ENCODE measurements around the gene NUFIP2.

NUFIP2 gene

GRCh38 chr17:29263916-29264315 lies 30.0 kb downstream of the NUFIP2 start:
- Histone ChIP-seq H3K27me3 (ENCODE audit: control insufficient read depth in 3 of 3, insufficient read depth in 3 of 3, low read depth in 1 of 3, low read length in 3 of 3) (no peaks in the 10 kb centered on the region), H2BK5ac (ENCODE audit: low read length) (no peak overlapping the region), H4K8ac (ENCODE audit: low read depth, low read length) (no peak overlapping the region), H3K4me2 (ENCODE audit: insufficient read depth, low read length, poor library complexity, severe bottlenecking) (no peak overlapping the region), H2BK12ac (ENCODE audit: low read length) (no peak overlapping the region), H3K14ac (ENCODE audit: low read length) (no peak overlapping the region), H3K79me1 (ENCODE audit: low read depth, low read length) (no peaks in the 10 kb centered on the region), H2BK15ac (ENCODE audit: low read length) (no peak overlapping the region), H3K4me3 (ENCODE audit: low read length in 2 of 2) (no peak overlapping the region), H2BK120ac (ENCODE audit: low read depth, low read length) (no peak overlapping the region), H3K23ac (ENCODE audit: low read depth, low read length, poor library complexity) (no peak overlapping the region), H3K4me1 (ENCODE audit: control insufficient read depth in 2 of 2, insufficient read depth in 1 of 2, low read depth in 1 of 2, low read length in 2 of 2) (no peaks in the 10 kb centered on the region), H4K91ac (ENCODE audit: low read depth, low read length, poor library complexity) (no peak overlapping the region), H2AFZ (ENCODE audit: low read length) (no peak overlapping the region), H3K36me3 (replicated peaks in 1 of 2; ENCODE audit: control insufficient read depth in 2 of 2, insufficient read depth in 2 of 2, low read length in 2 of 2) (peaks cover 12 to 94% of the 10 kb centered on the region in 2 donors), H2AK5ac (ENCODE audit: low read depth, low read length) (no peak overlapping the region), H3K4ac (ENCODE audit: low read length) (no peak overlapping the region), H3K27ac (replicated peaks; ENCODE audit: low read length) (no peak overlapping the region), H3K9ac (ENCODE audit: low read depth, low read length, poor library complexity) (no peak overlapping the region), H3K18ac (ENCODE audit: low read length) (no peak overlapping the region), H3K9me3 (replicated peaks in 1 of 2; ENCODE audit: control insufficient read depth in 2 of 2, insufficient read depth in 1 of 2, low read depth in 1 of 2, low read length in 2 of 2) (no peaks in the 10 kb centered on the region)
- no CpG with 5 or more reads among the region's 5 CpGs for WGBS, 2 donors (ENCODE audit: extremely low coverage in 2 of 2, insufficient read length in 2 of 2, insufficient replicate concordance in 1 of 2)
- no peak for DNase-seq (ENCODE audit: low spot score)

- H3K27ac ChIP-seq (replicated peaks; ENCODE audit: low read length), result no peak overlapping the region
- no peak overlapping the region for H2AK5ac ChIP-seq (ENCODE audit: low read depth, low read length)
- peaks cover 3 to 83% of the 10 kb centered on the region in 2 donors for H3K36me3 ChIP-seq (replicated peaks in 1 of 2; ENCODE audit: control insufficient read depth in 2 of 2, insufficient read depth in 2 of 2, low read length in 2 of 2)
- H3K9ac ChIP-seq (ENCODE audit: low read depth, low read length, poor library complexity), result no peak overlapping the region
- H2AFZ ChIP-seq (ENCODE audit: low read length), result no peak overlapping the region
- no peak overlapping the region for H2BK5ac ChIP-seq (ENCODE audit: low read length)
- no peak overlapping the region for H2BK120ac ChIP-seq (ENCODE audit: low read depth, low read length)
- H3K4ac ChIP-seq (ENCODE audit: low read length), result no peak overlapping the region
- no peaks in the 10 kb centered on the region for H3K9me3 ChIP-seq (replicated peaks in 1 of 2; ENCODE audit: control insufficient read depth in 2 of 2, insufficient read depth in 1 of 2, low read depth in 1 of 2, low read length in 2 of 2)
- H4K8ac ChIP-seq (ENCODE audit: low read depth, low read length), result no peak overlapping the region
- H3K18ac ChIP-seq (ENCODE audit: low read length), result no peak overlapping the region
- no peak overlapping the region for H3K4me2 ChIP-seq (ENCODE audit: insufficient read depth, low read length, poor library complexity, severe bottlenecking)
- no peak for DNase-seq (ENCODE audit: low spot score)
- WGBS, 2 donors (ENCODE audit: extremely low coverage in 2 of 2, insufficient read length in 2 of 2, insufficient replicate concordance in 1 of 2), result no CpG with 5 or more reads among the region's 3 CpGs
- no peak overlapping the region for H3K23ac ChIP-seq (ENCODE audit: low read depth, low read length, poor library complexity)
- no peak overlapping the region for H3K4me3 ChIP-seq (ENCODE audit: low read length in 2 of 2)
- no peak overlapping the region for H2BK15ac ChIP-seq (ENCODE audit: low read length)
- no peak overlapping the region for H2BK12ac ChIP-seq (ENCODE audit: low read length)
- no peak overlapping the region for H4K91ac ChIP-seq (ENCODE audit: low read depth, low read length, poor library complexity)
- no peaks in the 10 kb centered on the region for H3K79me1 ChIP-seq (ENCODE audit: low read depth, low read length)
- no peaks in the 10 kb centered on the region for H3K4me1 ChIP-seq (ENCODE audit: control insufficient read depth in 2 of 2, insufficient read depth in 1 of 2, low read depth in 1 of 2, low read length in 2 of 2)
- no peak overlapping the region for H3K14ac ChIP-seq (ENCODE audit: low read length)
- no peaks in the 10 kb centered on the region for H3K27me3 ChIP-seq (ENCODE audit: control insufficient read depth in 3 of 3, insufficient read depth in 3 of 3, low read depth in 1 of 3, low read length in 3 of 3)
Observed at GRCh38 chr17:29257756-29258155, 36.2 kb downstream of the NUFIP2 start.

GRCh38 chr17:29256735-29257466 lies 37.0 kb downstream of the NUFIP2 start:
- no peak for DNase-seq (ENCODE audit: low spot score)
- H3K14ac ChIP-seq (ENCODE audit: low read length), result no peak overlapping the region
- H2BK15ac ChIP-seq (ENCODE audit: low read length), result no peak overlapping the region
- H3K9me3 ChIP-seq (replicated peaks in 1 of 2; ENCODE audit: control insufficient read depth in 2 of 2, insufficient read depth in 1 of 2, low read depth in 1 of 2, low read length in 2 of 2), result no peaks in the 10 kb centered on the region
- H2BK5ac ChIP-seq (ENCODE audit: low read length), result no peak overlapping the region
- no peak overlapping the region for H2AK5ac ChIP-seq (ENCODE audit: low read depth, low read length)
- peaks cover 3 to 74% of the 10 kb centered on the region in 2 donors for H3K36me3 ChIP-seq (replicated peaks in 1 of 2; ENCODE audit: control insufficient read depth in 2 of 2, insufficient read depth in 2 of 2, low read length in 2 of 2)
- no peak overlapping the region for H3K23ac ChIP-seq (ENCODE audit: low read depth, low read length, poor library complexity)
- no peaks in the 10 kb centered on the region for H3K79me1 ChIP-seq (ENCODE audit: low read depth, low read length)
- H3K18ac ChIP-seq (ENCODE audit: low read length), result no peak overlapping the region
- H3K4ac ChIP-seq (ENCODE audit: low read length), result no peak overlapping the region
- H4K91ac ChIP-seq (ENCODE audit: low read depth, low read length, poor library complexity), result no peak overlapping the region
- H3K4me1 ChIP-seq (ENCODE audit: control insufficient read depth in 2 of 2, insufficient read depth in 1 of 2, low read depth in 1 of 2, low read length in 2 of 2), result no peaks in the 10 kb centered on the region
- H4K8ac ChIP-seq (ENCODE audit: low read depth, low read length), result no peak overlapping the region
- H3K4me3 ChIP-seq (ENCODE audit: low read length in 2 of 2), result no peak overlapping the region
- no peak overlapping the region for H2BK120ac ChIP-seq (ENCODE audit: low read depth, low read length)
- H2AFZ ChIP-seq (ENCODE audit: low read length), result no peak overlapping the region
- H3K4me2 ChIP-seq (ENCODE audit: insufficient read depth, low read length, poor library complexity, severe bottlenecking), result no peak overlapping the region
- no CpG with 5 or more reads among the region's 8 CpGs for WGBS, 2 donors (ENCODE audit: extremely low coverage in 2 of 2, insufficient read length in 2 of 2, insufficient replicate concordance in 1 of 2)
- H2BK12ac ChIP-seq (ENCODE audit: low read length), result no peak overlapping the region
- H3K27me3 ChIP-seq (ENCODE audit: control insufficient read depth in 3 of 3, insufficient read depth in 3 of 3, low read depth in 1 of 3, low read length in 3 of 3), result no peaks in the 10 kb centered on the region
- H3K9ac ChIP-seq (ENCODE audit: low read depth, low read length, poor library complexity), result no peak overlapping the region
- no peak overlapping the region for H3K27ac ChIP-seq (replicated peaks; ENCODE audit: low read length)

GRCh38 chr17:29255926-29256522 lies 37.9 kb downstream of the NUFIP2 start:
- Histone ChIP-seq H2AK5ac (ENCODE audit: low read depth, low read length) (no peak overlapping the region), H3K18ac (ENCODE audit: low read length) (no peak overlapping the region), H3K9me3 (replicated peaks in 1 of 2; ENCODE audit: control insufficient read depth in 2 of 2, insufficient read depth in 1 of 2, low read depth in 1 of 2, low read length in 2 of 2) (no peaks in the 10 kb centered on the region), H4K8ac (ENCODE audit: low read depth, low read length) (no peak overlapping the region), H3K27ac (replicated peaks; ENCODE audit: low read length) (no peak overlapping the region), H3K4me1 (ENCODE audit: control insufficient read depth in 2 of 2, insufficient read depth in 1 of 2, low read depth in 1 of 2, low read length in 2 of 2) (no peaks in the 10 kb centered on the region), H2BK120ac (ENCODE audit: low read depth, low read length) (no peak overlapping the region), H3K9ac (ENCODE audit: low read depth, low read length, poor library complexity) (no peak overlapping the region), H3K4me3 (ENCODE audit: low read length in 2 of 2) (no peak overlapping the region), H3K23ac (ENCODE audit: low read depth, low read length, poor library complexity) (no peak overlapping the region), H2BK5ac (ENCODE audit: low read length) (no peak overlapping the region), H4K91ac (ENCODE audit: low read depth, low read length, poor library complexity) (no peak overlapping the region), H3K14ac (ENCODE audit: low read length) (no peak overlapping the region), H2AFZ (ENCODE audit: low read length) (no peak overlapping the region), H2BK12ac (ENCODE audit: low read length) (no peak overlapping the region), H3K79me1 (ENCODE audit: low read depth, low read length) (no peaks in the 10 kb centered on the region), H3K4ac (ENCODE audit: low read length) (no peak overlapping the region), H3K36me3 (replicated peaks in 1 of 2; ENCODE audit: control insufficient read depth in 2 of 2, insufficient read depth in 2 of 2, low read length in 2 of 2) (peaks cover 3 to 66% of the 10 kb centered on the region in 2 donors), H2BK15ac (ENCODE audit: low read length) (no peak overlapping the region), H3K27me3 (ENCODE audit: control insufficient read depth in 3 of 3, insufficient read depth in 3 of 3, low read depth in 1 of 3, low read length in 3 of 3) (no peaks in the 10 kb centered on the region), H3K4me2 (ENCODE audit: insufficient read depth, low read length, poor library complexity, severe bottlenecking) (no peak overlapping the region)
- no CpG with 5 or more reads among the region's 4 CpGs for WGBS, 2 donors (ENCODE audit: extremely low coverage in 2 of 2, insufficient read length in 2 of 2, insufficient replicate concordance in 1 of 2)
- no peak for DNase-seq (ENCODE audit: low spot score)

Data from neuronal stem cell (in vitro differentiated cells).